Progenitor cell of endocrine pancreas (in vitro differentiated cells): ENCODE results near the gene CD96. TPM values are rescaled to one million over a fixed set of nuclear protein-coding genes. Genes with fewer than 3 reads are reported as not detected.

ENCODE experiments used
- DNase-seq: peaks from one replicate; pipeline ENCODE4 v3.0.0; 2021; ENCODE audit warnings: low spot score; ENCODE audit not compliant: unreplicated experiment
- H3K27ac Mint-ChIP-seq: 2 replicates; pipeline ENCODE4 v1.8.0; 2021; ENCODE audit warnings: mild to moderate bottlenecking, moderate library complexity, mixed read lengths
- H3K27me3 Mint-ChIP-seq: 2 replicates; pipeline ENCODE4 v1.8.0; 2021; ENCODE audit warnings: mixed read lengths
- H3K36me3 Mint-ChIP-seq: 2 replicates; pipeline ENCODE4 v1.8.0; 2022; ENCODE audit warnings: mixed read lengths; ENCODE audit not compliant: insufficient read depth
- H3K4me1 Mint-ChIP-seq: 2 replicates; pipeline ENCODE4 v1.8.0; 2021; ENCODE audit warnings: low read depth, mixed read lengths
- H3K4me3 Mint-ChIP-seq: 2 replicates; pipeline ENCODE4 v1.8.0; 2021; ENCODE audit warnings: low read depth, mild to moderate bottlenecking, moderate library complexity, mixed read lengths
- H3K9me3 Mint-ChIP-seq: 2 replicates; pipeline ENCODE4 v1.8.0; 2021; ENCODE audit warnings: low read depth, mixed read lengths
- total RNA-seq: library from RNA; stranded (reverse); gene quantifications from 2 replicates; pipeline ENCODE4 v1.2.1, GENCODE V29; 2021
- TF ChIP-seq, protein P1 (sequence below): fragments of 200-600 bp; sonication (generic); IDR thresholded peaks from one replicate; pipeline ENCODE4 v1.5.0; 2021; ENCODE audit warnings: antibody characterized with exemption, mild to moderate bottlenecking; ENCODE audit not compliant: unreplicated experiment

CD96 gene
- total RNA-seq, 1 donor from 2014 or later = not detected

DNA sequence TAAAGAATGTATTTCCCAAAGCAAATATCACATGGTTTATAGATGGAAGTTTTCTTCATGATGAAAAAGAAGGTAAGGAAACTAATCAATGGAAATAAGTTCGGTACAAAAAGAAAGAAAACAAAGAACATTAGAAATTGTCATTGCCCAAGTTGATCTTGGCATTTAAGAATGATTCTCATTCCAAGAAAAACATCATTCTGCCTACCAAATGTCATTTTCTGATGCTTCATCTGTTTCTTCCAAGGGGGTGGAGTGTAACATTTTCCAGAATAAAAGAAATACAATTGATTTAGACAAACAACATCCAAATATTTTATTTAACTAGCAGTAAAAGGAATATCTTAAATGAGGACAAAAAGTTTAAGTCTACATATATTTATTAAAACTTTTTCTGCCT, 56.1 kb downstream of the CD96 start:
- DNase-seq = no peak
- H3K4me3 Mint-ChIP-seq = no peak overlapping the region
- TF ChIP-seq, protein P1, sequence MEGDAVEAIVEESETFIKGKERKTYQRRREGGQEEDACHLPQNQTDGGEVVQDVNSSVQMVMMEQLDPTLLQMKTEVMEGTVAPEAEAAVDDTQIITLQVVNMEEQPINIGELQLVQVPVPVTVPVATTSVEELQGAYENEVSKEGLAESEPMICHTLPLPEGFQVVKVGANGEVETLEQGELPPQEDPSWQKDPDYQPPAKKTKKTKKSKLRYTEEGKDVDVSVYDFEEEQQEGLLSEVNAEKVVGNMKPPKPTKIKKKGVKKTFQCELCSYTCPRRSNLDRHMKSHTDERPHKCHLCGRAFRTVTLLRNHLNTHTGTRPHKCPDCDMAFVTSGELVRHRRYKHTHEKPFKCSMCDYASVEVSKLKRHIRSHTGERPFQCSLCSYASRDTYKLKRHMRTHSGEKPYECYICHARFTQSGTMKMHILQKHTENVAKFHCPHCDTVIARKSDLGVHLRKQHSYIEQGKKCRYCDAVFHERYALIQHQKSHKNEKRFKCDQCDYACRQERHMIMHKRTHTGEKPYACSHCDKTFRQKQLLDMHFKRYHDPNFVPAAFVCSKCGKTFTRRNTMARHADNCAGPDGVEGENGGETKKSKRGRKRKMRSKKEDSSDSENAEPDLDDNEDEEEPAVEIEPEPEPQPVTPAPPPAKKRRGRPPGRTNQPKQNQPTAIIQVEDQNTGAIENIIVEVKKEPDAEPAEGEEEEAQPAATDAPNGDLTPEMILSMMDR = no peak
- H3K9me3 Mint-ChIP-seq = no peaks in the 10 kb centered on the region
- no peaks in the 10 kb centered on the region for H3K4me1 Mint-ChIP-seq
- no peaks in the 10 kb centered on the region for H3K36me3 Mint-ChIP-seq
- peaks cover 12% of the 10 kb centered on the region for H3K27me3 Mint-ChIP-seq
- H3K27ac Mint-ChIP-seq = no peak overlapping the region

GRCh38 chr3:111598552-111598951, 56.6 kb downstream of the CD96 start:
- H3K4me3 Mint-ChIP-seq = no peak overlapping the region
- no peak overlapping the region for H3K27ac Mint-ChIP-seq
- no peak for DNase-seq
- peaks cover 16% of the 10 kb centered on the region for H3K27me3 Mint-ChIP-seq
- H3K4me1 Mint-ChIP-seq = no peaks in the 10 kb centered on the region
- TF ChIP-seq, protein P1 = no peak
- no peaks in the 10 kb centered on the region for H3K36me3 Mint-ChIP-seq
- no peaks in the 10 kb centered on the region for H3K9me3 Mint-ChIP-seq

GRCh38 chr3:111601810-111602209, 59.8 kb downstream of the CD96 start:
- no peaks in the 10 kb centered on the region for H3K9me3 Mint-ChIP-seq
- DNase-seq = no peak
- no peaks in the 10 kb centered on the region for H3K36me3 Mint-ChIP-seq
- TF ChIP-seq, protein P1 = no peak
- H3K27me3 Mint-ChIP-seq = peaks cover 26% of the 10 kb centered on the region
- no peak overlapping the region for H3K27ac Mint-ChIP-seq
- no peak overlapping the region for H3K4me3 Mint-ChIP-seq
- H3K4me1 Mint-ChIP-seq = peaks cover 7% of the 10 kb centered on the region

DNA sequence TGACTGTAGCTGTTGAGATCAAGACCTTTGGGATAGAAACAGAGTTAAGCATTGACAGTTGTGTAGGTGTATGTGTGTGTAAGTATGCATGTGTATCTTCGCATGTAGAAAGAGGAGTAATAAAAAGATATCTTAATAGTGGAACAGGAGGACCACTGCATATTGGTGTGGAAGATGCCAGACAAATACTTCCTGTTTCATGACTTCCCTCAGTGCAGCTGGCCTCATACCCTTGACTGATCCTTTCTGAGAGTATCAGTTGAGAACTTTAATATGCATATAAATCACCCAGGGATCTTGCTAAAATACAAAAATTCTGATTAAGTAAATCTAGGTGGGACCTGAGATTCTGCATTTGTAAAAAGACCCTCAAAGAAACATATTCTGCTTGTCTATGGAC, 61.7 kb downstream of the CD96 start:
- no peak overlapping the region for H3K27ac Mint-ChIP-seq

GRCh38 chr3:111604119-111604518, 62.1 kb downstream of the CD96 start:
- H3K36me3 Mint-ChIP-seq = no peaks in the 10 kb centered on the region
- no peak overlapping the region for H3K4me3 Mint-ChIP-seq
- no peak overlapping the region for H3K27ac Mint-ChIP-seq

More for the DNA sequence above, 61.7 kb downstream of the CD96 start:
- Mint-ChIP-seq H3K27me3 (peaks cover 28% of the 10 kb centered on the region), H3K9me3 (no peaks in the 10 kb centered on the region), H3K36me3 (no peaks in the 10 kb centered on the region), H3K4me3 (no peak overlapping the region), H3K4me1 (peaks cover 10% of the 10 kb centered on the region)
- TF ChIP-seq, protein P1 = no peak
- DNase-seq = no peak

More at GRCh38 chr3:111604119-111604518, 62.1 kb downstream of the CD96 start:
- no peak for DNase-seq
- Mint-ChIP-seq H3K4me1 (peaks cover 10% of the 10 kb centered on the region), H3K9me3 (no peaks in the 10 kb centered on the region), H3K27me3 (peaks cover 32% of the 10 kb centered on the region)
- TF ChIP-seq, protein P1 = no peak
